GM23338 (cell line): ENCODE results near the gene WWOX.

Experiments used
- CREB1 ChIP-seq: fragments of 250-450 bp; sonication (Bioruptor Pico); IDR thresholded peaks from 2 replicates; pipeline ENCODE4 v1.5.0; 2020; ENCODE audit warnings: low read depth, mild to moderate bottlenecking, moderate library complexity
- EZH2 ChIP-seq: fragments of 200-600 bp; sonication (generic); IDR thresholded peaks from one replicate; pipeline ENCODE4 v1.8.0; 2017; ENCODE audit warnings: antibody characterized with exemption, mild to moderate bottlenecking, low read depth; ENCODE audit not compliant: unreplicated experiment
- EZH2phosphoT487 ChIP-seq: fragments of 200-600 bp; sonication (generic); IDR thresholded peaks from one replicate; pipeline ENCODE4 v1.8.1; 2018; ENCODE audit warnings: antibody characterized with exemption; ENCODE audit not compliant: unreplicated experiment
- NANOG ChIP-seq: IDR thresholded peaks from 2 replicates; pipeline ENCODE4 v1.6.1; 2016; ENCODE audit warnings: antibody characterized with exemption, borderline replicate concordance
- POLR2AphosphoS5 ChIP-seq: IDR thresholded peaks from 2 replicates; pipeline ENCODE4 v1.6.1; 2016; ENCODE audit warnings: antibody characterized with exemption, low read depth
- ZNF114 ChIP-seq: fragments of 250-450 bp; sonication (Bioruptor Pico); IDR thresholded peaks from 2 replicates; pipeline ENCODE4 v1.5.0; 2020; ENCODE audit warnings: mild to moderate bottlenecking, moderate library complexity
- TF ChIP-seq, protein P1 (sequence below), 2 experiments: fragments of 200-600 bp in 1 of 2; sonication (generic) in 1 of 2; conservative IDR thresholded peaks; 2 replicates each; pipeline versions ENCODE4 v1.5.1 to v1.6.1; 2016 to 2017; ENCODE audit warnings: antibody characterized with exemption in 2 of 2, low read depth in 2 of 2, mild to moderate bottlenecking in 2 of 2, moderate library complexity in 1 of 2
- TF ChIP-seq, protein P2 (sequence below): IDR thresholded peaks from one replicate; pipeline ENCODE4 v1.6.1; 2018; ENCODE audit warnings: antibody characterized with exemption; ENCODE audit not compliant: unreplicated experiment

DNA sequence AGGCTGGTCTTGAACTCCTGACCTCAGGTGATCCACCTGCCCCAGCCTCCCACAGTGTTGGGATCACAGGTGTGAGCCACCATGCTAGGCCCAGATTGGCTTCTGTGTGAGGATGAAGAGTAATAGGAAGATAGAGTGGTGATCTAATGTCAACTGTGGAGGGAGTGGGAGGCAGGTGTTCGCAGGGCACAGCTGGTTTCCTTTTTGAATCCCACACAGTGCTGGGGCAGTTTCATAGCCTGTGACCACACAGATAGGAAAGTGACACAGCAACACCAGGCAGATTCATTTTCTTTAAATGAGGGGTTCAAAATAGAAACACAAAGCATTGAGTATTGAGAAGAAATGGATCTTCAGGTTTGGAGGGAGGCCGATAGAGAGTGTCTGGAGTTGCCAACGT, 540.3 kb downstream of the WWOX start:
- TF ChIP-seq, protein P1, sequence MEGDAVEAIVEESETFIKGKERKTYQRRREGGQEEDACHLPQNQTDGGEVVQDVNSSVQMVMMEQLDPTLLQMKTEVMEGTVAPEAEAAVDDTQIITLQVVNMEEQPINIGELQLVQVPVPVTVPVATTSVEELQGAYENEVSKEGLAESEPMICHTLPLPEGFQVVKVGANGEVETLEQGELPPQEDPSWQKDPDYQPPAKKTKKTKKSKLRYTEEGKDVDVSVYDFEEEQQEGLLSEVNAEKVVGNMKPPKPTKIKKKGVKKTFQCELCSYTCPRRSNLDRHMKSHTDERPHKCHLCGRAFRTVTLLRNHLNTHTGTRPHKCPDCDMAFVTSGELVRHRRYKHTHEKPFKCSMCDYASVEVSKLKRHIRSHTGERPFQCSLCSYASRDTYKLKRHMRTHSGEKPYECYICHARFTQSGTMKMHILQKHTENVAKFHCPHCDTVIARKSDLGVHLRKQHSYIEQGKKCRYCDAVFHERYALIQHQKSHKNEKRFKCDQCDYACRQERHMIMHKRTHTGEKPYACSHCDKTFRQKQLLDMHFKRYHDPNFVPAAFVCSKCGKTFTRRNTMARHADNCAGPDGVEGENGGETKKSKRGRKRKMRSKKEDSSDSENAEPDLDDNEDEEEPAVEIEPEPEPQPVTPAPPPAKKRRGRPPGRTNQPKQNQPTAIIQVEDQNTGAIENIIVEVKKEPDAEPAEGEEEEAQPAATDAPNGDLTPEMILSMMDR (conservative IDR thresholded peaks at IDR 0.05; ENCODE audit: low read depth in 2 of 2), result no peak
- TF ChIP-seq EZH2, result no peak
- TF ChIP-seq EZH2phosphoT487, result no peak
- TF ChIP-seq NANOG, result no peak
- TF ChIP-seq, protein P2, sequence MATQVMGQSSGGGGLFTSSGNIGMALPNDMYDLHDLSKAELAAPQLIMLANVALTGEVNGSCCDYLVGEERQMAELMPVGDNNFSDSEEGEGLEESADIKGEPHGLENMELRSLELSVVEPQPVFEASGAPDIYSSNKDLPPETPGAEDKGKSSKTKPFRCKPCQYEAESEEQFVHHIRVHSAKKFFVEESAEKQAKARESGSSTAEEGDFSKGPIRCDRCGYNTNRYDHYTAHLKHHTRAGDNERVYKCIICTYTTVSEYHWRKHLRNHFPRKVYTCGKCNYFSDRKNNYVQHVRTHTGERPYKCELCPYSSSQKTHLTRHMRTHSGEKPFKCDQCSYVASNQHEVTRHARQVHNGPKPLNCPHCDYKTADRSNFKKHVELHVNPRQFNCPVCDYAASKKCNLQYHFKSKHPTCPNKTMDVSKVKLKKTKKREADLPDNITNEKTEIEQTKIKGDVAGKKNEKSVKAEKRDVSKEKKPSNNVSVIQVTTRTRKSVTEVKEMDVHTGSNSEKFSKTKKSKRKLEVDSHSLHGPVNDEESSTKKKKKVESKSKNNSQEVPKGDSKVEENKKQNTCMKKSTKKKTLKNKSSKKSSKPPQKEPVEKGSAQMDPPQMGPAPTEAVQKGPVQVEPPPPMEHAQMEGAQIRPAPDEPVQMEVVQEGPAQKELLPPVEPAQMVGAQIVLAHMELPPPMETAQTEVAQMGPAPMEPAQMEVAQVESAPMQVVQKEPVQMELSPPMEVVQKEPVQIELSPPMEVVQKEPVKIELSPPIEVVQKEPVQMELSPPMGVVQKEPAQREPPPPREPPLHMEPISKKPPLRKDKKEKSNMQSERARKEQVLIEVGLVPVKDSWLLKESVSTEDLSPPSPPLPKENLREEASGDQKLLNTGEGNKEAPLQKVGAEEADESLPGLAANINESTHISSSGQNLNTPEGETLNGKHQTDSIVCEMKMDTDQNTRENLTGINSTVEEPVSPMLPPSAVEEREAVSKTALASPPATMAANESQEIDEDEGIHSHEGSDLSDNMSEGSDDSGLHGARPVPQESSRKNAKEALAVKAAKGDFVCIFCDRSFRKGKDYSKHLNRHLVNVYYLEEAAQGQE, result no peak
- no peak for TF ChIP-seq POLR2AphosphoS5
- no peak for TF ChIP-seq ZNF114
- TF ChIP-seq CREB1, result no peak
